CD14-positive monocyte (primary cell): ENCODE measurements around the gene COL4A5. TPM values are rescaled to one million over a fixed set of nuclear protein-coding genes. Genes with fewer than 3 reads are reported as not detected.

Source experiments
- DNase-seq, 3 donors: peaks; one replicate each; pipeline ENCODE4 v3.0.0-alpha.2; 2011 to 2022
- H2AFZ ChIP-seq: 2 replicates; pipeline ENCODE4 v1.6.0; 2012; ENCODE audit warnings: mild to moderate bottlenecking, low read depth, low read length, inconsistent platforms; ENCODE audit not compliant: insufficient read depth, poor library complexity, severe bottlenecking
- H3K27ac ChIP-seq, 2 donors: 1 replicate in 1 of 2; 2 replicates in 1 of 2; pipeline ENCODE4 v1.5.1; 2012 to 2013; ENCODE audit warnings: low read length in 2 of 2, control low read depth in 1 of 2, inconsistent platforms in 1 of 2, low read depth in 1 of 2, mild to moderate bottlenecking in 1 of 2
- H3K27me3 ChIP-seq, 2 donors: one replicate each; pipeline versions ENCODE4 v1.6.0 to v1.6.1; 2011 to 2013; ENCODE audit warnings: low read length in 2 of 2; ENCODE audit not compliant: control insufficient read depth in 2 of 2, insufficient read depth in 2 of 2
- H3K36me3 ChIP-seq, 2 donors: replicated peaks in 1 of 2; 1 replicate in 1 of 2; 2 replicates in 1 of 2; pipeline versions ENCODE4 v1.5.1 to v1.6.1; 2012 to 2013; ENCODE audit warnings: low read length in 2 of 2, control low read depth in 1 of 2, inconsistent platforms in 1 of 2, mild to moderate bottlenecking in 1 of 2; ENCODE audit not compliant: insufficient read depth in 2 of 2, control insufficient read depth in 1 of 2
- H3K4me1 ChIP-seq, 2 donors: 1 replicate in 1 of 2; 2 replicates in 1 of 2; pipeline versions ENCODE4 v1.5.1 to v1.6.1; 2012 to 2013; ENCODE audit warnings: low read length in 2 of 2, control low read depth in 1 of 2, inconsistent platforms in 1 of 2, mild to moderate bottlenecking in 1 of 2, moderate library complexity in 1 of 2; ENCODE audit not compliant: insufficient read depth in 2 of 2, control insufficient read depth in 1 of 2
- H3K4me2 ChIP-seq: replicated peaks from 2 replicates; pipeline ENCODE3; 2012; ENCODE audit warnings: low read length, moderate library complexity, mild to moderate bottlenecking; ENCODE audit not compliant: poor library complexity, severe bottlenecking; ENCODE audit errors: extremely low read depth
- H3K4me3 ChIP-seq, 3 experiments: fragments of 200-600 bp in 1 of 3; sonication (generic) in 1 of 3; replicated peaks in 1 of 3; 1 replicate in 2 of 3; 2 replicates in 1 of 3; pipeline ENCODE4 v1.5.1; 2011 to 2013; ENCODE audit warnings: low read length in 3 of 3, mild to moderate bottlenecking in 3 of 3, control low read depth in 2 of 3, low read depth in 2 of 3, inconsistent platforms in 1 of 3, moderate library complexity in 1 of 3
- H3K79me2 ChIP-seq: 2 replicates; pipeline ENCODE4 v1.6.0; 2012; ENCODE audit warnings: mild to moderate bottlenecking, control low read depth, inconsistent platforms, low read length, moderate library complexity; ENCODE audit not compliant: insufficient read depth
- H3K9ac ChIP-seq: 2 replicates; pipeline ENCODE4 v1.6.0; 2017; ENCODE audit warnings: low read length, mild to moderate bottlenecking; ENCODE audit not compliant: insufficient read depth, poor library complexity, severe bottlenecking
- H3K9me3 ChIP-seq, 2 donors: replicated peaks in 1 of 2; 1 replicate in 1 of 2; 2 replicates in 1 of 2; pipeline versions ENCODE4 v1.5.1 to v1.6.1; 2012 to 2013; ENCODE audit warnings: low read length in 2 of 2, control low read depth in 1 of 2; ENCODE audit not compliant: control insufficient read depth in 1 of 2, insufficient read depth in 1 of 2
- H4K20me1 ChIP-seq: 2 replicates; pipeline ENCODE4 v1.6.0; 2012; ENCODE audit warnings: mild to moderate bottlenecking, low read length, control low read depth, moderate library complexity; ENCODE audit not compliant: insufficient read depth
- H3K27ac Mint-ChIP-seq, 7 donors: one replicate each; pipeline ENCODE4 v1.8.0; 2020; ENCODE audit warnings: mild to moderate bottlenecking in 7 of 7, mixed read lengths in 7 of 7, moderate library complexity in 6 of 7, inconsistent platforms in 2 of 7
- H3K27me3 Mint-ChIP-seq, 3 donors: one replicate each; pipeline ENCODE4 v1.8.0; 2021 to 2022; ENCODE audit warnings: low read depth in 3 of 3, mild to moderate bottlenecking in 3 of 3, mixed read lengths in 3 of 3, moderate library complexity in 3 of 3, inconsistent platforms in 1 of 3
- H3K36me3 Mint-ChIP-seq, 2 donors: one replicate each; pipeline ENCODE4 v1.8.0; 2020; ENCODE audit warnings: mixed read lengths in 2 of 2, inconsistent platforms in 1 of 2, mild to moderate bottlenecking in 1 of 2
- H3K4me1 Mint-ChIP-seq: one replicate; pipeline ENCODE4 v1.8.0; 2020; ENCODE audit warnings: mild to moderate bottlenecking, mixed read lengths
- H3K4me3 Mint-ChIP-seq, 2 donors: one replicate each; pipeline ENCODE4 v1.8.0; 2020; ENCODE audit warnings: mild to moderate bottlenecking in 2 of 2, mixed read lengths in 2 of 2, moderate library complexity in 1 of 2
- H3K9me3 Mint-ChIP-seq, 7 donors: one replicate each; pipeline ENCODE4 v1.8.0; 2020 to 2022; ENCODE audit warnings: mixed read lengths in 7 of 7, mild to moderate bottlenecking in 6 of 7, moderate library complexity in 6 of 7, inconsistent platforms in 2 of 7
- CTCF ChIP-seq: fragments of 200-600 bp; IDR thresholded peaks from one replicate; pipeline ENCODE4 v1.8.0; 2022; ENCODE audit warnings: antibody characterized with exemption, mild to moderate bottlenecking
- WGBS: methylation state at CpG from one replicate; pipeline ENCODE4 v1.1.5; 2013; ENCODE audit warnings: missing lambda C conversion rate; ENCODE audit not compliant: insufficient coverage; 5-methylcytosine and 5-hydroxymethylcytosine counted together
- intact Hi-C, 2 donors: fragments of 100-400 bp; cut with micrococcal nuclease; formaldehyde crosslinking; loops; one replicate each; pipeline versions ENCODE4 v1.15.0 to v1.15.1; 2023
- polyA plus RNA-seq, 3 donors: library from polyadenylated mRNA; depleted of rRNA in 1 of 3; unstranded in 2 of 3; stranded (reverse) in 1 of 3; fragments of 300-500 nt in 2 of 3; fragments of >200 nt in 1 of 3; fragmentation: Illumina TruSeq in 2 of 3; gene quantifications; 1 replicate in 2 of 3; 2 replicates in 1 of 3; pipeline ENCODE4 v1.2.3, GENCODE V29; 2012 to 2021

Gene COL4A5
- polyA plus RNA-seq, 3 donors = not detected

- peaks cover 61 to 77% (median 77%) of the 10 kb centered on the region in 3 donors for H3K27me3 Mint-ChIP-seq
- no peak overlapping the region for H3K4me3 ChIP-seq
- H3K36me3 ChIP-seq = no peaks in the 10 kb centered on the region
- no peak overlapping the region for H3K9ac ChIP-seq
- intact Hi-C loops = no loop called here
- peaks cover 1% of the 10 kb centered on the region for H3K4me1 Mint-ChIP-seq
- no peak overlapping the region for H3K27ac ChIP-seq
- H3K9me3 Mint-ChIP-seq = peaks cover 0 to 41% (median 14%) of the 10 kb centered on the region in 7 donors
- H3K4me3 Mint-ChIP-seq = peak overlapping the region in 1 of 2 donors; percentile 42
- H3K4me2 ChIP-seq = no peak overlapping the region
- no peaks in the 10 kb centered on the region for H3K36me3 Mint-ChIP-seq
- TF ChIP-seq CTCF = no peak
- peaks cover 15 to 70% of the 10 kb centered on the region in 2 donors for H3K27me3 ChIP-seq
- DNase-seq = no peak
- H3K4me1 ChIP-seq = no peaks in the 10 kb centered on the region
- H3K27ac Mint-ChIP-seq = no peak overlapping the region
- H2AFZ ChIP-seq = no peak overlapping the region
- H4K20me1 ChIP-seq = no peaks in the 10 kb centered on the region
- H3K79me2 ChIP-seq = no peaks in the 10 kb centered on the region
- WGBS = 3% methylated on average over 18 of the region's 39 CpGs
- H3K9me3 ChIP-seq = peaks cover 0 to 12% of the 10 kb centered on the region in 2 donors
Observed at GRCh38 chrX:108732630-108733321, 293.1 kb downstream of the COL4A5 start.

- Mint-ChIP-seq H3K36me3 (no peaks in the 10 kb centered on the region), H3K4me3 (peak overlapping the region in 1 of 2 donors; percentile 59), H3K27me3 (peaks cover 64 to 82% (median 80%) of the 10 kb centered on the region in 3 donors), H3K4me1 (peaks cover 1% of the 10 kb centered on the region), H3K27ac (no peak overlapping the region), H3K9me3 (peaks cover 0 to 41% (median 14%) of the 10 kb centered on the region in 7 donors)
- no peaks in the 10 kb centered on the region for H3K36me3 ChIP-seq
- H3K4me2 ChIP-seq = no peak overlapping the region
- peaks cover 0 to 12% of the 10 kb centered on the region in 2 donors for H3K9me3 ChIP-seq
- TF ChIP-seq CTCF = no peak
- no peak overlapping the region for H3K27ac ChIP-seq
- no peak overlapping the region for H2AFZ ChIP-seq
- H3K4me3 ChIP-seq = no peak overlapping the region
- no peak for DNase-seq
- intact Hi-C loops = no loop called here
- peaks cover 17 to 82% of the 10 kb centered on the region in 2 donors for H3K27me3 ChIP-seq
- H4K20me1 ChIP-seq = no peaks in the 10 kb centered on the region
- 71% methylated on average over 5 of the region's 7 CpGs for WGBS
- no peaks in the 10 kb centered on the region for H3K4me1 ChIP-seq
- no peak overlapping the region for H3K9ac ChIP-seq
- no peaks in the 10 kb centered on the region for H3K79me2 ChIP-seq
Observed at GRCh38 chrX:108734426-108734825, 294.8 kb downstream of the COL4A5 start.
